Ovary (tissue), 3 donors: ENCODE measurements around the gene PRDM1.

Experiments
- EP300 ChIP-seq: sonication (generic); formaldehyde crosslinking; IDR thresholded peaks from one replicate; pipeline ENCODE4 v1.6.1; 2017; ENCODE audit warnings: antibody characterized with exemption
- POLR2A ChIP-seq: fragments of 450-650 bp; IDR thresholded peaks from one replicate; pipeline ENCODE4 v1.6.1; 2017; ENCODE audit warnings: antibody characterized with exemption, mild to moderate bottlenecking, moderate library complexity
- TF ChIP-seq, protein P1 (sequence below), 3 donors: fragments of 450-650 bp in 2 of 3; fragments of 200-600 bp in 1 of 3; IDR thresholded peaks; one replicate each; pipeline versions ENCODE4 v1.5.1 to v1.8.0; 2016 to 2022; ENCODE audit warnings: antibody characterized with exemption in 3 of 3, mild to moderate bottlenecking in 1 of 3
- donor health status: DM: no; HTN: no; CAD: no.

DNA sequence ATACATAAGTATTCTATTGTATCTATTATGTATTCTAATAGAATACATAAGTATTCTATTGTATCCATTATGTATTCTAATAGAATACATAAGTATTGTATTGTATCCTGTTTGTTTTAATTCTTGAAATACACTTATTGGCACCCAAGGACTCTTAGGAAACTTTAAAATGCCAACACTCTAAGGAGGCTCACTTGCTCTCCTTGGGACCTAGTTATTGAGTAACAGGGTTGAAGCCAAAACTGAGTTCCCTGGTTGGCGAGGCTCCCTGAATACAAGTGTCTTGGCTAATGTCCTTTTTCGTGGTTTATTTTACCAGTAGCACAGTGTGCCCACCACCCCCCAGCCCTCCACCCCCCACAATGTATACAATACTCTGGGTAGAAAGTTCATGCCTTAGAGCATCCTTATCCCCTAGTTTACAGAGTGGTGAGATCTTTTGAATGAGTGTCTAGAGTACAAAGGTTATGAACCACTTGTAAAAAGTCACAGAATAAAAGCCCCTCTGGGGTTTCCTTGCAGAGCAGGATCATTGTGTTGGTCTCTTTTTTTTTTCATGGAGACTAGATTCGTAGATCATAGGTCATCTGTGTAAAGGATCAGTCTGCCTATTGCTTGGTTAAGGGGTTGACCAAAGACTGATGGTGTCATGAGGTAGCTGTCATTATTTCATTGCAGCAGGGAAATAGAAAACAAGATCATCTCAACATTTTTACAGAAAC lies 32.5 kb upstream of the PRDM1 start:
- TF ChIP-seq POLR2A (no peak), EP300 (no peak)
- TF ChIP-seq, protein P1, sequence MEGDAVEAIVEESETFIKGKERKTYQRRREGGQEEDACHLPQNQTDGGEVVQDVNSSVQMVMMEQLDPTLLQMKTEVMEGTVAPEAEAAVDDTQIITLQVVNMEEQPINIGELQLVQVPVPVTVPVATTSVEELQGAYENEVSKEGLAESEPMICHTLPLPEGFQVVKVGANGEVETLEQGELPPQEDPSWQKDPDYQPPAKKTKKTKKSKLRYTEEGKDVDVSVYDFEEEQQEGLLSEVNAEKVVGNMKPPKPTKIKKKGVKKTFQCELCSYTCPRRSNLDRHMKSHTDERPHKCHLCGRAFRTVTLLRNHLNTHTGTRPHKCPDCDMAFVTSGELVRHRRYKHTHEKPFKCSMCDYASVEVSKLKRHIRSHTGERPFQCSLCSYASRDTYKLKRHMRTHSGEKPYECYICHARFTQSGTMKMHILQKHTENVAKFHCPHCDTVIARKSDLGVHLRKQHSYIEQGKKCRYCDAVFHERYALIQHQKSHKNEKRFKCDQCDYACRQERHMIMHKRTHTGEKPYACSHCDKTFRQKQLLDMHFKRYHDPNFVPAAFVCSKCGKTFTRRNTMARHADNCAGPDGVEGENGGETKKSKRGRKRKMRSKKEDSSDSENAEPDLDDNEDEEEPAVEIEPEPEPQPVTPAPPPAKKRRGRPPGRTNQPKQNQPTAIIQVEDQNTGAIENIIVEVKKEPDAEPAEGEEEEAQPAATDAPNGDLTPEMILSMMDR (IDR thresholded peaks at IDR 0.05), result no peak
